ENCODE results near the gene PPP2CA. TPM values are rescaled to one million over a fixed set of nuclear protein-coding genes. Genes with fewer than 3 reads are reported as not detected.

The PPP2CA gene
- total RNA-seq, 2 experiments from 2014 or later: 188 to 195 TPM

GRCh38 chr5:134178096-134178419 lies 47.8 kb downstream of the PPP2CA start:
- CTCF ChIA-PET: interaction anchor here (1.3 kb wide), 1 partner anchor 409 kb away, joined by 4 read pairs; no protein-coding TSS in a partner anchor
- DNase-seq (no peak), ATAC-seq (ENCODE audit: poor library complexity) (no peak)
- no peaks in the 10 kb centered on the region for H3K9me3 ChIP-seq (ENCODE audit: control insufficient read depth in 1 of 2, insufficient read depth in 1 of 2, low read length in 2 of 2)
- POLR2A ChIA-PET: interaction anchor here (1.4 to 10.9 kb wide), 9 partner anchors 10 to 173 kb away, joined by 4 to 142 read pairs (median 8); partner anchors contain the start of genes PPP2CA and VDAC1
- TF ChIP-seq CTCF (IDR thresholded peaks at IDR 0.05): no peak
- H3K4me3 ChIP-seq (ENCODE audit: low read length): no peak overlapping the region
- H3K4me1 ChIP-seq (ENCODE audit: insufficient read depth, low read length): peaks cover 13% of the 10 kb centered on the region
- intact Hi-C loops (cut with DNase I, micrococcal nuclease): loop anchor here in 1 of 2 experiments (5.0 to 10.0 kb wide), 2 partner anchors 347 to 559 kb away; partner anchors contain the start of genes CAMLG and JADE2
- Mint-ChIP-seq H3K9me3 (no peaks in the 10 kb centered on the region), H3K4me1 (ENCODE audit: low read depth) (peaks cover 27% of the 10 kb centered on the region), H3K36me3 (ENCODE audit: low read depth) (peaks cover 35% of the 10 kb centered on the region), H3K27ac (peak overlapping the region; percentile 98), H3K4me3 (peak overlapping the region; percentile 97), H3K27me3 (no peaks in the 10 kb centered on the region)
- no peaks in the 10 kb centered on the region for H3K27me3 ChIP-seq (ENCODE audit: control insufficient read depth in 1 of 2, insufficient read depth in 2 of 2, low read length in 2 of 2)
- no peak overlapping the region for H3K27ac ChIP-seq (ENCODE audit: low read depth in 1 of 2, low read length in 2 of 2)
- H3K36me3 ChIP-seq (ENCODE audit: insufficient read depth, low read length): peaks cover 9% of the 10 kb centered on the region

- TF ChIP-seq CTCF (IDR thresholded peaks at IDR 0.05): no peak
- Histone ChIP-seq H3K9me3 (ENCODE audit: control insufficient read depth in 1 of 2, insufficient read depth in 1 of 2, low read length in 2 of 2) (no peaks in the 10 kb centered on the region), H3K36me3 (ENCODE audit: insufficient read depth, low read length) (peaks cover 11% of the 10 kb centered on the region), H3K27ac (ENCODE audit: low read depth in 1 of 2, low read length in 2 of 2) (peak overlapping the region; percentile 98 to 99), H3K4me1 (ENCODE audit: insufficient read depth, low read length) (peaks cover 17% of the 10 kb centered on the region), H3K4me3 (ENCODE audit: low read length) (peak overlapping the region; percentile 98), H3K27me3 (ENCODE audit: control insufficient read depth in 1 of 2, insufficient read depth in 2 of 2, low read length in 2 of 2) (no peaks in the 10 kb centered on the region)
- POLR2A ChIA-PET: interaction anchor here (0.5 to 10.9 kb wide), 43 partner anchors 9 to 728 kb away, joined by 3 to 142 read pairs (median 5); partner anchors contain the start of genes CDKN2AIPNL, JADE2, PCBD2 and PPP2CA
- intact Hi-C loops (cut with DNase I, micrococcal nuclease): loop anchor here (2.0 to 10.0 kb wide), 4 partner anchors 49 to 560 kb away; partner anchors contain the start of genes PPP2CA (in 2 of the 2), CAMLG (in 1 of the 2), JADE2 (in 1 of the 2) and UBE2B (in 1 of the 2)
- Mint-ChIP-seq H3K36me3 (ENCODE audit: low read depth) (peaks cover 39% of the 10 kb centered on the region), H3K4me3 (peak overlapping the region; percentile 97), H3K4me1 (ENCODE audit: low read depth) (peaks cover 29% of the 10 kb centered on the region), H3K27me3 (no peaks in the 10 kb centered on the region), H3K9me3 (no peaks in the 10 kb centered on the region), H3K27ac (peak overlapping the region; percentile 98)
- ATAC-seq (ENCODE audit: poor library complexity) (peak; percentile 35), DNase-seq (peak in 1 of 14 experiments; percentile 58)
- CTCF ChIA-PET: interaction anchor here (1.3 to 1.6 kb wide), 3 partner anchors 14 to 410 kb away, joined by 3 to 8 read pairs (median 4); no protein-coding TSS in a partner anchor
Measured at GRCh38 chr5:134177369-134178095, 48.3 kb downstream of the PPP2CA start.

GRCh38 chr5:134176511-134177368 lies 49.1 kb downstream of the PPP2CA start, which contains the start of gene SKP1:
Gene SKP1 (minus strand): TSS chr5:134176950. CDS start chr5:134174022, 2,928 bp downstream.
- H3K4me3 ChIP-seq (ENCODE audit: low read length): peak within 1 kb of the TSS; percentile 98
- Mint-ChIP-seq H3K27ac (peak within 1 kb of the TSS; percentile 98), H3K4me1 (ENCODE audit: low read depth) (peaks cover 36% of the 10 kb centered on the region), H3K4me3 (peak within 1 kb of the TSS; percentile 97), H3K27me3 (no peaks in the 10 kb centered on the region), H3K36me3 (ENCODE audit: low read depth) (peaks cover 47% of the 10 kb centered on the region), H3K9me3 (no peaks in the 10 kb centered on the region)
- H3K4me1 ChIP-seq (ENCODE audit: insufficient read depth, low read length): peaks cover 19% of the 10 kb centered on the region
- DNase-seq (peak; percentile 76 to 94 (median 86)), ATAC-seq (ENCODE audit: poor library complexity) (peak; percentile 83)
- intact Hi-C loops (cut with DNase I, micrococcal nuclease): loop anchor here (2.0 to 10.0 kb wide), 4 partner anchors 50 to 561 kb away; partner anchors contain the start of genes PPP2CA (in 2 of the 2), CAMLG (in 1 of the 2), JADE2 (in 1 of the 2) and UBE2B (in 1 of the 2)
- ChIA-PET POLR2A (interaction anchor here (0.5 to 10.9 kb wide), 49 partner anchors 8 to 729 kb away, joined by 3 to 142 read pairs (median 5); partner anchors contain the start of genes CDKN2AIPNL, JADE2, PCBD2 and PPP2CA), CTCF (interaction anchor here (1.1 to 1.6 kb wide), 4 partner anchors 15 to 410 kb away, joined by 3 to 8 read pairs (median 4); no protein-coding TSS in a partner anchor)
- no peaks in the 10 kb centered on the region for H3K9me3 ChIP-seq (ENCODE audit: control insufficient read depth in 1 of 2, insufficient read depth in 1 of 2, low read length in 2 of 2)
- H3K27ac ChIP-seq (ENCODE audit: low read depth in 1 of 2, low read length in 2 of 2): peak within 1 kb of the TSS; percentile 98 to 99
- peaks cover 19% of the 10 kb centered on the region for H3K36me3 ChIP-seq (ENCODE audit: insufficient read depth, low read length)
- TF ChIP-seq CTCF (IDR thresholded peaks at IDR 0.05): no peak
- no peaks in the 10 kb centered on the region for H3K27me3 ChIP-seq (ENCODE audit: control insufficient read depth in 1 of 2, insufficient read depth in 2 of 2, low read length in 2 of 2)

All from CD4-positive, alpha-beta T cell (primary cell).